K562 treated with DMSO at 1 percent for 4 hours (cell line): ENCODE data around the gene LCE3E. TPM values are rescaled to one million over a fixed set of nuclear protein-coding genes. Genes with fewer than 3 reads are reported as not detected.

Experiments
- total RNA-seq: library from RNA; unstranded; fragments of 300-600 nt; gene quantifications from 2 replicates; pipeline ENCODE4 v1.2.3, GENCODE V29; 2022; ENCODE audit not compliant: insufficient read depth

The LCE3E gene, protein sequence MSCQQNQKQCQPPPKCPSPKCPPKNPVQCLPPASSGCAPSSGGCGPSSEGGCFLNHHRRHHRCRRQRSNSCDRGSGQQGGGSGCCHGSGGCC
- not detected in 2 replicates for total RNA-seq

DNA sequence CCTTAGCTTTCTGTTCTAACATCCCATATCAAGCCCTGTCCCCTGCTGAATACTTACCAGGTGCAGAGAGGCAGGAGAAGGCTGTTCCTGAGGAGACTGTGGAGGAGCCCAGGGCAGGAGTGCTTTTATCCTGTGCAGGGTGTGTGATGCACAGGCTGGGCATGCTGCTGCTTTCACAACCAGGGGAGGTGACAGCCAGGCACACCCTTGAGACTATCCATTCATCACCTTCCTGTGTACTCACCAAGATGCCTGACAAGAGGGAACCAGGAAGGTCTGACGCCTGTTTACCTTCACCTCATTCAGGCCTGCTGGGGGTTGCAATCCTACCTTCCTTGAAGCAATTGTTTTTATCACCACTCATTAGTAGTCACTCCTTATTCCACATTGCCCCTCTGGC is at the start of gene LCE3E:
TSS of gene LCE3E (minus strand) at position 100 of the 400 bp plus-strand sequence. CDS start 572 bp downstream, outside the sequence.

DNA sequence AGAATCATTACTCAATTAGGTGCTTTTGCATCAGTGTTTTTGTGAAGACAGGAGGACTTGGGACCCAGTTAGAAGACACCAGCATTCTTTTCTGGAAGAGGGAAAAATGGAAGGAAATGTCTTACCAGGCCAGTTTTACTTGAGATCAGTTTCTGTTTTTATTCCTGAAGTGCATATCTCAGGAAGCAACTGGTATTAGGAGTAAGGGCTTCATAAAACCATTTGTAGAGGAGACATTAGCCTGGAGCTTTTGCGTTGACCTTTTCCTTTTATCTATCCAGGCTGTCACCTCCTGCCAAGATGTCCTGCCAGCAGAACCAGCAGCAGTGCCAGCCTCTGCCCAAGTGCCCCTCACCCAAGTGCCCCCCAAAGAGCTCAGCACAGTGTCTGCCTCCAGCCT is 46.9 kb upstream of the LCE3E start, which contains the start of gene LCE3B:
TSS of gene LCE3B (plus strand) at position 301 of the 400 bp plus-strand sequence. CDS start at position 301, 0 bp downstream.

DNA sequence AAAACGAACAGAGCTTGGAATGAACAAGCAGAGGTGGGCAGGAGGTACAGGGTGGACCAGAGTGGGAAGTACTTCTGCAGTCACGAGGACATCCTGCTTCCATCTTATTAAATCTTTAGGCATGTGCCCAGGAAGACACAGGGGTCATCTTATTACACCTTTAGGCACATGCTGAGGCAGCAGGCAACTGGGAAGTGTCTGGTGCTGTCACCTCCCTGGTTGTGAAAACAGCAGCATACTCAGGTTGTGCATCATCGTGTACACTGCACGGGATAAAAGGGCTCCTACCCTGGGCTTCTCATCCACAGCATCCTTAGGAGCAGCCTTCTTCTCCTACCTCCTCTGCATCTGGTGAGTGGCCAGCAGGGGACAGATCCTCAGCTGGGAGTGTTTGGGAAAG is 33.4 kb upstream of the LCE3E start, which contains the start of gene LCE3C:
TSS of gene LCE3C (plus strand) at position 301 of the 400 bp plus-strand sequence. CDS start 498 bp downstream, outside the sequence.

DNA sequence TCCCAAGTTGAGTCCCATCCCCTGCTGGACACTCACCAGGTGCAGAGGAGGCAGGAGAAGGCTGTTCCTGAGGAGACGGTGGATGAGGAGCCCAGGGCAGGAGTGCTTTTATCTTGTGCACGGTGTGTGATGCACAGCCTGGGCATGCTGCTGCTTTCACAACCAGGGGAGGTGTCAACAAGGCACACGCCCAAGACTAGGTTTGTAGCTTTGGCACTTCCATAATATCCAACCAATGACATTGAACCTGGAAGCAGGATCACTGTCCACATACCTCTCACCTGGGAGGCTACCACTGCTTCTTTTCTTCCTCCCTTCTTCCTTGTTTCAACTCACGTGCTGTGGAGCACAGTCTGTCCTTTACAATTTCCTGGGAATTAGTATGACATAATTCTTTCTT is 13.9 kb upstream of the LCE3E start, which contains the start of gene LCE3D:
TSS of gene LCE3D (minus strand) at position 84 of the 400 bp plus-strand sequence. CDS start 580 bp downstream, outside the sequence.

Other genes starting within 250 kb of the LCE3E start
- not detected in 2 replicates for gene FLG, start 241.5 kb downstream of the LCE3E start, total RNA-seq
- gene FLG2, start 206.8 kb downstream of the LCE3E start, total RNA-seq: not detected in 2 replicates
- not detected in 2 replicates for gene CRNN, start 152.5 kb downstream of the LCE3E start, total RNA-seq
- not detected in 2 replicates for gene LCE5A, start 56.0 kb downstream of the LCE3E start, total RNA-seq
- not detected in 2 replicates for gene CRCT1, start 52.3 kb downstream of the LCE3E start, total RNA-seq
- gene LCE3D, start 13.7 kb upstream of the LCE3E start, total RNA-seq: not detected in 2 replicates
- not detected in 2 replicates for gene LCE3C, start 33.5 kb upstream of the LCE3E start, total RNA-seq
- gene LCE3B, start 47.0 kb upstream of the LCE3E start, total RNA-seq: not detected in 2 replicates
- not detected in 2 replicates for gene LCE3A, start 56.3 kb upstream of the LCE3E start, total RNA-seq
- not detected in 2 replicates for gene LCE2D, start 96.6 kb upstream of the LCE3E start, total RNA-seq
- gene LCE2C, start 108.5 kb upstream of the LCE3E start, total RNA-seq: not detected in 2 replicates
- gene LCE2B, start 119.3 kb upstream of the LCE3E start, total RNA-seq: not detected in 2 replicates
- gene LCE2A, start 131.6 kb upstream of the LCE3E start, total RNA-seq: not detected in 2 replicates
- gene LCE4A, start 141.4 kb upstream of the LCE3E start, total RNA-seq: not detected in 2 replicates
- not detected in 2 replicates for gene KPRP, start 191.2 kb upstream of the LCE3E start, total RNA-seq
- gene LCE1F, start 208.4 kb upstream of the LCE3E start, total RNA-seq: not detected in 2 replicates
- gene LCE1E, start 219.5 kb upstream of the LCE3E start, total RNA-seq: not detected in 2 replicates
- gene LCE1D, start 229.9 kb upstream of the LCE3E start, total RNA-seq: not detected in 2 replicates
- gene LCE1C, start 239.9 kb upstream of the LCE3E start, total RNA-seq: not detected in 2 replicates
- not detected in 2 replicates for gene LCE1B, start 245.2 kb upstream of the LCE3E start, total RNA-seq